HepG2 (cell line): ENCODE results near the gene DMRT1. TPM values are rescaled to one million over a fixed set of nuclear protein-coding genes. Genes with fewer than 3 reads are reported as not detected.

Experiments used
- ATAC-seq: fragments of 200-7000 bp; cut with Tn5 transposase; 3 replicates; pipeline ENCODE4 v1.9.1; 2020; ENCODE audit warnings: mild to moderate bottlenecking, moderate library complexity
- BruUV-seq: library from RNA; stranded (reverse); fragments of 400-500 nt; replicated peaks from 2 replicates; lab custom pipeline; 2021; lab: Mats Ljungman, UMichigan
- CTCF ChIA-PET: fragments of 300-600 bp; formaldehyde crosslinking; extraction: SDS; loops from one replicate; lab custom pipeline; 2021; ENCODE audit warnings: low total read pairs, inconsistent platforms, low intra/inter-chr PET ratio; lab: Yijun Ruan, JAX
- POLR2A ChIA-PET: fragments of 350-600 bp; sonication (Branson Sonifier 250); formaldehyde crosslinking; loops from one replicate; lab custom pipeline; 2020; ENCODE audit warnings: antibody characterized with exemption, inconsistent platforms; lab: Yijun Ruan, JAX
- DNase-seq: peaks from one replicate; pipeline ENCODE4 v3.0.0-alpha.2; 2015; ENCODE audit warnings: low spot score
- FAIRE-seq: peaks from 3 replicates; lab custom pipeline; 2011; peaks lifted over from hg19 to GRCh38; lab: Jason Lieb, UNC
- H2AFZ ChIP-seq: one replicate; pipeline ENCODE4 v1.6.1; 2011; ENCODE audit warnings: low read length, inconsistent platforms
- H3K27ac ChIP-seq: fragments of 300-600 bp; 3 replicates; pipeline ENCODE4 v1.8.0; 2011; ENCODE audit warnings: mixed run types, mild to moderate bottlenecking, mixed read lengths, low read length, inconsistent platforms; ENCODE audit not compliant: insufficient read depth; ENCODE audit errors: extremely low read length
- H3K27me3 ChIP-seq, 2 experiments: fragments of 200-600 bp in 1 of 2; 2 replicates in 1 of 2; 3 replicates in 1 of 2; pipeline versions ENCODE4 v1.6.0 to v1.8.0; 2011; ENCODE audit warnings: low read length in 2 of 2, mild to moderate bottlenecking in 2 of 2, moderate library complexity in 2 of 2, inconsistent platforms in 1 of 2; ENCODE audit not compliant: insufficient read depth in 2 of 2, control insufficient read depth in 1 of 2
- H3K36me3 ChIP-seq, 2 experiments: fragments of 200-600 bp in 1 of 2; replicated peaks in 1 of 2; 2 replicates in 1 of 2; 3 replicates in 1 of 2; pipeline versions ENCODE4 v1.5.1 to v1.8.0; 2011; ENCODE audit warnings: low read length in 2 of 2, inconsistent platforms in 1 of 2; ENCODE audit not compliant: insufficient read depth in 2 of 2, control insufficient read depth in 1 of 2
- H3K4me1 ChIP-seq: 2 replicates; pipeline ENCODE4 v1.5.1; 2012; ENCODE audit warnings: low read length, inconsistent platforms; ENCODE audit not compliant: insufficient read depth
- H3K4me2 ChIP-seq: 2 replicates; pipeline ENCODE4 v1.6.0; 2011; ENCODE audit warnings: low read depth, low read length, inconsistent platforms
- H3K4me3 ChIP-seq, 3 experiments: fragments of 200-600 bp in 1 of 3; sonication (generic), shearing (Covaris generic) in 1 of 3; replicated peaks in 1 of 3; 2 replicates each; pipeline ENCODE4 v1.5.1; 2011 to 2016; ENCODE audit warnings: low read length in 3 of 3, inconsistent platforms in 2 of 3, low read depth in 2 of 3, mild to moderate bottlenecking in 2 of 3, control low read depth in 1 of 3, mixed read lengths in 1 of 3; ENCODE audit not compliant: insufficient read depth in 1 of 3
- H3K79me2 ChIP-seq: one replicate; pipeline ENCODE4 v1.6.1; 2011; ENCODE audit warnings: low read length, inconsistent platforms; ENCODE audit not compliant: insufficient read depth
- H3K9ac ChIP-seq: 2 replicates; pipeline ENCODE4 v1.6.0; 2011; ENCODE audit warnings: mild to moderate bottlenecking, low read depth, low read length, inconsistent platforms; ENCODE audit not compliant: insufficient read depth
- H3K9me3 ChIP-seq: 2 replicates; pipeline ENCODE4 v1.5.1; 2012; ENCODE audit warnings: mild to moderate bottlenecking, low read length
- H4K20me1 ChIP-seq: 2 replicates; pipeline ENCODE4 v1.6.0; 2011; ENCODE audit warnings: inconsistent platforms, mild to moderate bottlenecking, low read length, moderate library complexity; ENCODE audit not compliant: insufficient read depth
- HMGA1 ChIP-seq: sonication (generic); formaldehyde crosslinking; conservative IDR thresholded peaks from 2 replicates; pipeline ENCODE4 v1.4.0; 2020; ENCODE audit warnings: missing genetic modification reagents
- HMGXB4 ChIP-seq, 2 experiments: sonication (generic) in 1 of 2; formaldehyde crosslinking in 1 of 2; IDR thresholded peaks; 2 replicates each; pipeline versions ENCODE4 v1.4.0 to v1.6.1; 2018 to 2020; ENCODE audit warnings: missing genetic modification reagents in 2 of 2, borderline replicate concordance in 1 of 2, low read depth in 1 of 2, mild to moderate bottlenecking in 1 of 2, missing biosample characterization in 1 of 2
- SRSF4 ChIP-seq: fragments of 200-400 bp; formaldehyde crosslinking; IDR thresholded peaks from one replicate; pipeline ENCODE4 v1.6.1; 2018; ENCODE audit warnings: mild to moderate bottlenecking, low read depth, low read length, moderate library complexity; ENCODE audit not compliant: poor library complexity, severe bottlenecking
- THYN1 ChIP-seq: sonication (generic); formaldehyde crosslinking; IDR thresholded peaks from 2 replicates; pipeline ENCODE4 v1.8.1; 2023; ENCODE audit warnings: low read depth, mild to moderate bottlenecking, moderate library complexity, missing genetic modification reagents, borderline replicate concordance
- ZBTB10 ChIP-seq: sonication (generic); formaldehyde crosslinking; IDR thresholded peaks from 2 replicates; pipeline ENCODE4 v1.4.0; 2020; ENCODE audit warnings: missing genetic modification reagents, borderline replicate concordance
- ZSCAN22 ChIP-seq: sonication (generic); formaldehyde crosslinking; IDR thresholded peaks from 2 replicates; pipeline ENCODE4 v1.4.0; 2020; ENCODE audit warnings: mild to moderate bottlenecking, missing genetic modification reagents
- ZSCAN29 ChIP-seq: sonication (generic); formaldehyde crosslinking; conservative IDR thresholded peaks from 2 replicates; pipeline ENCODE4 v1.4.0; 2020; ENCODE audit warnings: mild to moderate bottlenecking, missing genetic modification reagents
- ZSCAN9 ChIP-seq: IDR thresholded peaks from 2 replicates; pipeline ENCODE4 v1.6.1; 2016; ENCODE audit warnings: borderline replicate concordance
- ZZZ3 ChIP-seq: sonication (generic); formaldehyde crosslinking; IDR thresholded peaks from 2 replicates; pipeline ENCODE4 v1.4.0; 2020; ENCODE audit warnings: missing genetic modification reagents, mild to moderate bottlenecking, borderline replicate concordance
- WGBS: methylation state at CpG from one replicate; pipeline ENCODE4 v1.1.6; 2017; ENCODE audit warnings: low lambda C conversion rate; 5-methylcytosine and 5-hydroxymethylcytosine counted together
- in situ Hi-C: cut with HindIII; loops from 2 replicates; pipeline ENCODE4 v1.10.0; 2017; ENCODE audit warnings: low pct_unique_long_range_greater_than_20kb; ENCODE audit not compliant: extremely low pct_ligation_motif_present
- intact Hi-C: fragments of 100-400 bp; cut with micrococcal nuclease; formaldehyde crosslinking; loops from one replicate; pipeline ENCODE4 v1.10.0; 2022; ENCODE audit not compliant: unreplicated experiment
- polyA plus RNA-seq, 8 experiments: library from polyadenylated mRNA; depleted of rRNA in 3 of 8; stranded (reverse) in 7 of 8; unstranded in 1 of 8; fragments of >200 nt; fragmentation: Illumina TruSeq in 4 of 8; extraction: Trizol in 4 of 8; gene quantifications; 2 replicates each; pipeline versions ENCODE4 v1.2.1 to v1.2.3, GENCODE V29; 2011 to 2016; ENCODE audit warnings: low read depth in 4 of 8, missing spikeins in 1 of 8, mixed read lengths in 1 of 8; ENCODE audit not compliant: insufficient read depth in 1 of 8
- total RNA-seq, 5 experiments: library from RNA; depleted of rRNA; stranded (reverse); fragments of >200 nt; fragmentation: Illumina TruSeq; extraction: Trizol; gene quantifications; 2 replicates each; pipeline ENCODE4 v1.2.3, GENCODE V29; 2016; ENCODE audit warnings: low read depth in 1 of 5

Gene DMRT1
- total and polyA plus RNA-seq, 2 of the 13 experiments (the other 11 are each of a cell fraction or from before 2014, with no cell fraction given): not detected

- TF ChIP-seq THYN1 (no peak), HMGXB4 (CRISPR knock-in tag; IDR thresholded peaks at IDR 0.05; ENCODE audit: borderline replicate concordance in 1 of 2, low read depth in 1 of 2) (no peak), ZZZ3 (no peak), ZBTB10 (no peak), ZSCAN9 (CRISPR knock-in tag) (no peak), ZSCAN29 (CRISPR knock-in tag) (no peak), HMGA1 (no peak), SRSF4 (no peak), ZSCAN22 (no peak)
Observed at GRCh38 chr9:905906-906305, 64.4 kb downstream of the DMRT1 start.

More at GRCh38 chr9:905906-906305, 64.4 kb downstream of the DMRT1 start:
- BruUV-seq: no TSS peak
- POLR2A ChIA-PET: no interaction called here
- Histone ChIP-seq H3K4me1 (no peaks in the 10 kb centered on the region), H4K20me1 (no peaks in the 10 kb centered on the region), H3K36me3 (no peaks in the 10 kb centered on the region), H2AFZ (no peak overlapping the region), H3K9me3 (no peaks in the 10 kb centered on the region), H3K9ac (no peak overlapping the region), H3K27ac (no peak overlapping the region), H3K79me2 (no peaks in the 10 kb centered on the region), H3K27me3 (peaks cover 1 to 23% of the 10 kb centered on the region in 2 experiments; a peak in 4 of 5 replicates), H3K4me3 (no peak overlapping the region), H3K4me2 (no peak overlapping the region)
- CTCF ChIA-PET: no interaction called here
- FAIRE-seq: no peak
- DNase-seq: no peak
- ATAC-seq: no peak
- 3% methylated on average over 5 of the region's 6 CpGs for WGBS
- intact Hi-C loops (no loop called here), in situ Hi-C loops (no loop called here)
